Ishikawa (cell line): ENCODE measurements around the gene TRPV3.

Experiments
- CEBPB ChIP-seq: IDR thresholded peaks from 2 replicates; pipeline ENCODE4 v1.6.1; 2012
- CREB1 ChIP-seq: IDR thresholded peaks from 2 replicates; pipeline ENCODE4 v1.6.1; 2012; ENCODE audit warnings: low read depth
- EGR1 ChIP-seq: IDR thresholded peaks from 2 replicates; pipeline ENCODE4 v1.6.1; 2012
- EP300 ChIP-seq: IDR thresholded peaks from 2 replicates; pipeline ENCODE4 v1.6.1; 2012; ENCODE audit warnings: borderline replicate concordance
- FOXM1 ChIP-seq: IDR thresholded peaks from 2 replicates; pipeline ENCODE4 v1.6.1; 2012; ENCODE audit warnings: low read depth, borderline replicate concordance
- NFIC ChIP-seq: IDR thresholded peaks from 2 replicates; pipeline ENCODE4 v1.6.1; 2012
- RAD21 ChIP-seq: IDR thresholded peaks from 2 replicates; pipeline ENCODE4 v1.6.1; 2012; ENCODE audit warnings: low read depth
- TAF1 ChIP-seq: IDR thresholded peaks from 2 replicates; pipeline ENCODE4 v1.6.1; 2012; ENCODE audit warnings: low read depth, mild to moderate bottlenecking
- TCF12 ChIP-seq: IDR thresholded peaks from 2 replicates; pipeline ENCODE4 v1.6.1; 2012; ENCODE audit warnings: low read depth
- TEAD4 ChIP-seq: IDR thresholded peaks from 2 replicates; pipeline ENCODE4 v1.6.1; 2012
- YY1 ChIP-seq: IDR thresholded peaks from 2 replicates; pipeline ENCODE4 v1.6.1; 2012; ENCODE audit warnings: low read depth
- ZBTB7A ChIP-seq: IDR thresholded peaks from 2 replicates; pipeline ENCODE4 v1.6.1; 2012; ENCODE audit warnings: low read depth
- TF ChIP-seq, protein P1 (sequence below): IDR thresholded peaks from 2 replicates; pipeline ENCODE4 v1.6.1; 2012
- TF ChIP-seq, protein P2 (sequence below): IDR thresholded peaks from 2 replicates; pipeline ENCODE4 v1.6.1; 2012; ENCODE audit warnings: low read depth, mild to moderate bottlenecking
- TF ChIP-seq, protein P3 (sequence below): IDR thresholded peaks from 2 replicates; pipeline ENCODE4 v1.6.1; 2012

TRPV3 gene

DNA sequence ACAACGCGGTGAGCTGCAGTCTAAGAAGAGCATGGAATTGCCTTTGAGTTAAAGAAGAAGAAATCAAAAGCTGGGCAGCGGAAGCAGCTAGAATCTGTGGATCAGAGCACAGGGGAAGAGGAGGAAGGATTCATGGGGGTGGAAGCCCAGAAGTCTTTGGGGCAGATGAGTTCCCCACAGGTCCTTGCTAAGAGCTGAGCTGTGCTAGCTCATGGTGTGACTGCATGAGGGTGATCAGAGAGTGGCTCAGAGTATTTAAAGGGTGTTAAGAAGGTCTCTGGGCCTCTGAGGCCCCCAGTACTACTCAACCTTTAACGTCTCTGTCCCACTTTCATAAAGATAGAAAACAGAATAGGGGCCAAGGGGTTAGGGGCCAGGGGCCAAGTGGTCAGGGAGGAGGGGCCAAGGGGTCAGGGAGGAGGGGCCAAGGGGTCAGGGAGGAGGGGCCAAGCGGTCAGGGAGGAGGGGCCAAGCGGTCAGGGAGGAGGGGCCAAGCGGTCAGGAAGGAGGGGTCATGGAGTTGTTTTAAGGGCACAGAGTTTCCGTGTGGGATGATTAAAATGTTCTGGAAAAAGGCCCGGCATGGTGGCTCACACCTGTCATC is 12.0 kb upstream of the TRPV3 start:
- TF ChIP-seq ZBTB7A (no peak), CREB1 (no peak)

DNA sequence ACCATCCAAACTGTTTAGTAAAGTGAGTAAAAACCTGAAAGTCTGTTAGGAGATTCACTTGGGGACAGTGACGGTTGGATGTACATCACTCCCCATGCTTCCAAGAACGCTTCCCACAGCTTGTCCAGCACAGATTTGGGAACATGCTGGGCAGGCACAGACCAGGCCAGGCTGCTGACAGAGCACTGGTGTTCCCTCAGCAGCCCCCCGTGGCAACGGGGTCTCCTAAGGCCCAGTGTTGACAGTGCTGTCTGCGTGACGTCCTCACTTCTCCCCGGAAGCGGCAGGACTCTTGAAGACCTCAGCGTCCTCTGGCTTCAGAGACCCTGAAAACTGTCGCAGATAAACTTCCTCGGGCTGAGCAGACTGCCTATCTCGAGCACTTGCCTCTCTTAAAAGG is 8.9 kb upstream of the TRPV3 start:
- TF ChIP-seq, protein P1, sequence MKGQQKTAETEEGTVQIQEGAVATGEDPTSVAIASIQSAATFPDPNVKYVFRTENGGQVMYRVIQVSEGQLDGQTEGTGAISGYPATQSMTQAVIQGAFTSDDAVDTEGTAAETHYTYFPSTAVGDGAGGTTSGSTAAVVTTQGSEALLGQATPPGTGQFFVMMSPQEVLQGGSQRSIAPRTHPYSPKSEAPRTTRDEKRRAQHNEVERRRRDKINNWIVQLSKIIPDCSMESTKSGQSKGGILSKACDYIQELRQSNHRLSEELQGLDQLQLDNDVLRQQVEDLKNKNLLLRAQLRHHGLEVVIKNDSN: no peak
- no peak for TF ChIP-seq NFIC
- TF ChIP-seq ZBTB7A: no peak
- TF ChIP-seq TAF1: no peak
- TF ChIP-seq CREB1: no peak
- no peak for TF ChIP-seq TEAD4
- TF ChIP-seq CEBPB: no peak
- no peak for TF ChIP-seq EP300
- no peak for TF ChIP-seq FOXM1
- TF ChIP-seq, protein P2, sequence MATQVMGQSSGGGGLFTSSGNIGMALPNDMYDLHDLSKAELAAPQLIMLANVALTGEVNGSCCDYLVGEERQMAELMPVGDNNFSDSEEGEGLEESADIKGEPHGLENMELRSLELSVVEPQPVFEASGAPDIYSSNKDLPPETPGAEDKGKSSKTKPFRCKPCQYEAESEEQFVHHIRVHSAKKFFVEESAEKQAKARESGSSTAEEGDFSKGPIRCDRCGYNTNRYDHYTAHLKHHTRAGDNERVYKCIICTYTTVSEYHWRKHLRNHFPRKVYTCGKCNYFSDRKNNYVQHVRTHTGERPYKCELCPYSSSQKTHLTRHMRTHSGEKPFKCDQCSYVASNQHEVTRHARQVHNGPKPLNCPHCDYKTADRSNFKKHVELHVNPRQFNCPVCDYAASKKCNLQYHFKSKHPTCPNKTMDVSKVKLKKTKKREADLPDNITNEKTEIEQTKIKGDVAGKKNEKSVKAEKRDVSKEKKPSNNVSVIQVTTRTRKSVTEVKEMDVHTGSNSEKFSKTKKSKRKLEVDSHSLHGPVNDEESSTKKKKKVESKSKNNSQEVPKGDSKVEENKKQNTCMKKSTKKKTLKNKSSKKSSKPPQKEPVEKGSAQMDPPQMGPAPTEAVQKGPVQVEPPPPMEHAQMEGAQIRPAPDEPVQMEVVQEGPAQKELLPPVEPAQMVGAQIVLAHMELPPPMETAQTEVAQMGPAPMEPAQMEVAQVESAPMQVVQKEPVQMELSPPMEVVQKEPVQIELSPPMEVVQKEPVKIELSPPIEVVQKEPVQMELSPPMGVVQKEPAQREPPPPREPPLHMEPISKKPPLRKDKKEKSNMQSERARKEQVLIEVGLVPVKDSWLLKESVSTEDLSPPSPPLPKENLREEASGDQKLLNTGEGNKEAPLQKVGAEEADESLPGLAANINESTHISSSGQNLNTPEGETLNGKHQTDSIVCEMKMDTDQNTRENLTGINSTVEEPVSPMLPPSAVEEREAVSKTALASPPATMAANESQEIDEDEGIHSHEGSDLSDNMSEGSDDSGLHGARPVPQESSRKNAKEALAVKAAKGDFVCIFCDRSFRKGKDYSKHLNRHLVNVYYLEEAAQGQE: no peak
- TF ChIP-seq RAD21: no peak
- TF ChIP-seq EGR1: no peak
- TF ChIP-seq, protein P3, sequence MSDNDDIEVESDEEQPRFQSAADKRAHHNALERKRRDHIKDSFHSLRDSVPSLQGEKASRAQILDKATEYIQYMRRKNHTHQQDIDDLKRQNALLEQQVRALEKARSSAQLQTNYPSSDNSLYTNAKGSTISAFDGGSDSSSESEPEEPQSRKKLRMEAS: no peak
- TF ChIP-seq TCF12: no peak
- no peak for TF ChIP-seq YY1

DNA sequence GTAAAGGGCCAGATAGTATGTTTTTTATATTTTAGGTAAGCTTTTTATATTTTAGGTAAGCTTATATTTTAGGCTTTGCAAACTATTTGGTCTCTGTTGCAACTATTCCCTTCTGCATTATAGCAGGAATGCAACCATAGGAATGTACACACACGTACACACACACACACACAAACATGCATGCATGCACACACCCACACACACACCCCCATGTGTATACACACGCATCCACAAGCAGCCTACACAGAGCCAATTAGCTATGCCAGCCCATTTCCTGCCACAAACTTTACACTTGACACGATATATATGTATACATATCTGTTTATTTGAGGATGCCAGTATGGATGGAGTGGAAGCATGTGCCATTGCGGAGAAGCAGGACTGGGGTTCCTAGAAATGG is 7.5 kb upstream of the TRPV3 start:
- TF ChIP-seq, protein P1: no peak
- TF ChIP-seq EGR1 (no peak), TCF12 (no peak), TEAD4 (no peak), YY1 (no peak), CEBPB (no peak), CREB1 (no peak), ZBTB7A (no peak), NFIC (no peak), RAD21 (no peak), TAF1 (no peak), EP300 (no peak), FOXM1 (no peak)
- TF ChIP-seq, protein P2: no peak
- TF ChIP-seq, protein P3: no peak

DNA sequence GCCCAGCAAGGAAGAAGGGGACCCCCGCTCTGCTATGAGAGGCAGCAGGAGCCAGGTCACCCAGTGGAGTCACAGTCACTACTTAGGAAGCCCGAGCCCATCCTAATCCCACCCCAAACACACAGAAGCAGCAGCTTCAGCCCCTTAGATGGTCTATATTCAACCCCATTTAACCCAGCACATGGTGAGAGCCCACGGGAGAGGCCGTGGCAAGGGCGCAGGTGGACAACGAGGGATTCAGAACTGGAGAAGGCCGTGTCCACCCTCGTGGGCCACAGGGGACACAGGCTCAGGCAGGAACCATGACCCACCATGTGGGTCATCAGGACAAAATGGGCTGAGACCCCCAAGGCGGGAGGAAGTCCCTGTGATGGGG is 1.6 kb upstream of the TRPV3 start:
- TF ChIP-seq TAF1: no peak

DNA sequence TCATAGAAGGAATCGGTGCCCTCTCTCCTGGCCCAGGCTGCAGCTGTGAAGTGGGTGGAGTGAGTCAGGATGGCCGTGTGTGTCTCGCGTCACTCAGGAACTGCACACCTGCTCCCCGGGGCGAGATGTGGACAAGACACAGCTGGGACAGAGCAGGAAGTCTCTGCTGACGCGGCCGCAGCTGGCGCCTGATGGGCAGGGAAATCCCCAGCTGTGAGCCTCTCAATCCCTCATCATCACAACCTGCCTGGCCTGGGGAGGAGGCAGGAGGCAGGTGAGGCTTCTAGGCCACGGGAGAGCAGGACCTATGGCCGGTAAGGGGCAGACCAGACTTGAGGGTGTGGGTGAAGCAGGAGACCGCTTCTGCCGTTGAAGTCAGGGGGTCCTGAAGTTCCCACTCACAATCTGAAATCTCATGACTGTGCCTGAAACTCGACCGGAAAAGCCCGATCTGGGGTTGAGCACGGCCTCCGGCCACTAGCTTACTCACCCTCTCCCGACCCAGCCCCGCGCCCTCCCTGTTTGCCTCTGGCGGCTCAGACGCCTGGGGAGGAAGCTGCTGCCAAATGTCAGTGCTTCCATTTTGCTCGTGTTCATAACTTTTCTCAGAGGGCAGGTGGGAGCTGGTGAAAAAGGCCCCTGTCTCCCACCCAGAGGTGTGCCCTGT is 1.1 kb upstream of the TRPV3 start:
- TF ChIP-seq RAD21 (no peak), YY1 (no peak), EP300 (no peak), TEAD4 (no peak), TAF1 (no peak), CREB1 (no peak), FOXM1 (no peak), ZBTB7A (no peak), TCF12 (no peak), NFIC (no peak), CEBPB (no peak), EGR1 (no peak)
- TF ChIP-seq, protein P2: no peak
- TF ChIP-seq, protein P3: no peak
- TF ChIP-seq, protein P1: no peak
